GM23338 (cell line): ENCODE measurements around the gene HNRNPM. TPM values are rescaled to one million over a fixed set of nuclear protein-coding genes. Genes with fewer than 3 reads are reported as not detected.

Source experiments
- CREB1 ChIP-seq: fragments of 250-450 bp; sonication (Bioruptor Pico); IDR thresholded peaks from 2 replicates; pipeline ENCODE4 v1.5.0; 2020; ENCODE audit warnings: low read depth, mild to moderate bottlenecking, moderate library complexity
- EZH2phosphoT487 ChIP-seq: fragments of 200-600 bp; sonication (generic); IDR thresholded peaks from one replicate; pipeline ENCODE4 v1.8.1; 2018; ENCODE audit warnings: antibody characterized with exemption; ENCODE audit not compliant: unreplicated experiment
- JUNB ChIP-seq: IDR thresholded peaks from one replicate; pipeline ENCODE4 v1.6.1; 2016; ENCODE audit warnings: antibody characterized with exemption; ENCODE audit not compliant: unreplicated experiment
- NANOG ChIP-seq: IDR thresholded peaks from 2 replicates; pipeline ENCODE4 v1.6.1; 2016; ENCODE audit warnings: antibody characterized with exemption, borderline replicate concordance
- ZNF114 ChIP-seq: fragments of 250-450 bp; sonication (Bioruptor Pico); IDR thresholded peaks from 2 replicates; pipeline ENCODE4 v1.5.0; 2020; ENCODE audit warnings: mild to moderate bottlenecking, moderate library complexity
- ZNF331 ChIP-seq: fragments of 250-450 bp; sonication (Bioruptor Pico); IDR thresholded peaks from 2 replicates; pipeline ENCODE4 v1.5.0; 2020; ENCODE audit warnings: low read depth, mild to moderate bottlenecking, moderate library complexity
- polyA plus RNA-seq: library from polyadenylated mRNA; unstranded; fragments of >200 nt; fragmentation: Nextera tagmentation; extraction: Ambion mirVana; gene quantifications from 2 replicates; pipeline ENCODE4 v1.2.1, GENCODE V29; 2016
- total RNA-seq: library from RNA; depleted of rRNA; stranded (reverse); fragments of >200 nt; shearing (Covaris generic); gene quantifications from 2 replicates; pipeline ENCODE4 v1.2.3, GENCODE V29; 2014
- TF ChIP-seq, protein P1 (sequence below): fragments of 250-450 bp; sonication (Bioruptor Pico); IDR thresholded peaks from 2 replicates; pipeline ENCODE4 v1.5.0; 2020; ENCODE audit warnings: mild to moderate bottlenecking, moderate library complexity
- TF ChIP-seq, protein P2 (sequence below): IDR thresholded peaks from one replicate; pipeline ENCODE4 v1.6.1; 2018; ENCODE audit warnings: antibody characterized with exemption; ENCODE audit not compliant: unreplicated experiment
- TF ChIP-seq, protein P3 (sequence below), 2 experiments: fragments of 200-600 bp in 1 of 2; sonication (generic) in 1 of 2; conservative IDR thresholded peaks; 2 replicates each; pipeline versions ENCODE4 v1.5.1 to v1.6.1; 2016 to 2017; ENCODE audit warnings: antibody characterized with exemption in 2 of 2, low read depth in 2 of 2, mild to moderate bottlenecking in 2 of 2, moderate library complexity in 1 of 2

Gene HNRNPM
- total and polyA plus RNA-seq, 2 experiments from 2014 or later, result 291 to 389 TPM

DNA sequence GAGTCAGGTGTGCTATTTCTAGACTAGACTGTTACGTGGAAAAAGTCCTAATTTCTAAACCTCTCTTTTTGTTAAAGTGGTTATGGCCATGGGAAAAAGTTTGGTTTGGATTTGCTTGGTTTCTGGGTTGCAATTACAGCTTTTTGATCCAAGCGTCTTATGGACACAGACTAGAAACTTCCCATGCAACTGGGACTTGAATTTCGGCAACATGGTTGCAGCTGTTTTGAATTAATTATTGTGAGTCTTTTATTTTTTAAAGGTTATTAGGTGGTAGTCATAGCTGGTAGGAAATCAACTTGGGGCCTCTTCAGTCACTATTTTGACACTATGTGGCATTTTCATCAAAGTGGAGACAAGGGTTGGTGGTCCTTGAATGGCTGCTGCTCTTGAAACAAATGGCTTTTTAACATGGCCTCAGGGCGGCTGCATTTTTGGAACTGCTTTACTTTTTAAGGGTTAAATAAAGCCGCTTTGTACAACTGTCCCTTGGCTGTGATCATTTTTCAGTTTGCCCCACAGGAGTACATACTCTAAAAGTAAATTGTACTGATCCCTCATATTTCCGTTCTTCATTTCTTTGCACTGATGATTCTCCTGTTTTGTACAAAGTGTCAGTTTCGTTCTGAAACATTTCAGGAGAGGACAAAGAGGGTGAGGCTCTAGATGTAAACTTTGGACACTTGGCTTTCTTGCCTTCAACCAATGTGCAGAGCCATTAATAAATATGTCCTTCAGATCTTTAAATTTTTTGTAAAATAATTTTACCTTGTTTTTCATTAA lies 15.9 kb downstream of the HNRNPM start (continued):
- TF ChIP-seq, protein P1, sequence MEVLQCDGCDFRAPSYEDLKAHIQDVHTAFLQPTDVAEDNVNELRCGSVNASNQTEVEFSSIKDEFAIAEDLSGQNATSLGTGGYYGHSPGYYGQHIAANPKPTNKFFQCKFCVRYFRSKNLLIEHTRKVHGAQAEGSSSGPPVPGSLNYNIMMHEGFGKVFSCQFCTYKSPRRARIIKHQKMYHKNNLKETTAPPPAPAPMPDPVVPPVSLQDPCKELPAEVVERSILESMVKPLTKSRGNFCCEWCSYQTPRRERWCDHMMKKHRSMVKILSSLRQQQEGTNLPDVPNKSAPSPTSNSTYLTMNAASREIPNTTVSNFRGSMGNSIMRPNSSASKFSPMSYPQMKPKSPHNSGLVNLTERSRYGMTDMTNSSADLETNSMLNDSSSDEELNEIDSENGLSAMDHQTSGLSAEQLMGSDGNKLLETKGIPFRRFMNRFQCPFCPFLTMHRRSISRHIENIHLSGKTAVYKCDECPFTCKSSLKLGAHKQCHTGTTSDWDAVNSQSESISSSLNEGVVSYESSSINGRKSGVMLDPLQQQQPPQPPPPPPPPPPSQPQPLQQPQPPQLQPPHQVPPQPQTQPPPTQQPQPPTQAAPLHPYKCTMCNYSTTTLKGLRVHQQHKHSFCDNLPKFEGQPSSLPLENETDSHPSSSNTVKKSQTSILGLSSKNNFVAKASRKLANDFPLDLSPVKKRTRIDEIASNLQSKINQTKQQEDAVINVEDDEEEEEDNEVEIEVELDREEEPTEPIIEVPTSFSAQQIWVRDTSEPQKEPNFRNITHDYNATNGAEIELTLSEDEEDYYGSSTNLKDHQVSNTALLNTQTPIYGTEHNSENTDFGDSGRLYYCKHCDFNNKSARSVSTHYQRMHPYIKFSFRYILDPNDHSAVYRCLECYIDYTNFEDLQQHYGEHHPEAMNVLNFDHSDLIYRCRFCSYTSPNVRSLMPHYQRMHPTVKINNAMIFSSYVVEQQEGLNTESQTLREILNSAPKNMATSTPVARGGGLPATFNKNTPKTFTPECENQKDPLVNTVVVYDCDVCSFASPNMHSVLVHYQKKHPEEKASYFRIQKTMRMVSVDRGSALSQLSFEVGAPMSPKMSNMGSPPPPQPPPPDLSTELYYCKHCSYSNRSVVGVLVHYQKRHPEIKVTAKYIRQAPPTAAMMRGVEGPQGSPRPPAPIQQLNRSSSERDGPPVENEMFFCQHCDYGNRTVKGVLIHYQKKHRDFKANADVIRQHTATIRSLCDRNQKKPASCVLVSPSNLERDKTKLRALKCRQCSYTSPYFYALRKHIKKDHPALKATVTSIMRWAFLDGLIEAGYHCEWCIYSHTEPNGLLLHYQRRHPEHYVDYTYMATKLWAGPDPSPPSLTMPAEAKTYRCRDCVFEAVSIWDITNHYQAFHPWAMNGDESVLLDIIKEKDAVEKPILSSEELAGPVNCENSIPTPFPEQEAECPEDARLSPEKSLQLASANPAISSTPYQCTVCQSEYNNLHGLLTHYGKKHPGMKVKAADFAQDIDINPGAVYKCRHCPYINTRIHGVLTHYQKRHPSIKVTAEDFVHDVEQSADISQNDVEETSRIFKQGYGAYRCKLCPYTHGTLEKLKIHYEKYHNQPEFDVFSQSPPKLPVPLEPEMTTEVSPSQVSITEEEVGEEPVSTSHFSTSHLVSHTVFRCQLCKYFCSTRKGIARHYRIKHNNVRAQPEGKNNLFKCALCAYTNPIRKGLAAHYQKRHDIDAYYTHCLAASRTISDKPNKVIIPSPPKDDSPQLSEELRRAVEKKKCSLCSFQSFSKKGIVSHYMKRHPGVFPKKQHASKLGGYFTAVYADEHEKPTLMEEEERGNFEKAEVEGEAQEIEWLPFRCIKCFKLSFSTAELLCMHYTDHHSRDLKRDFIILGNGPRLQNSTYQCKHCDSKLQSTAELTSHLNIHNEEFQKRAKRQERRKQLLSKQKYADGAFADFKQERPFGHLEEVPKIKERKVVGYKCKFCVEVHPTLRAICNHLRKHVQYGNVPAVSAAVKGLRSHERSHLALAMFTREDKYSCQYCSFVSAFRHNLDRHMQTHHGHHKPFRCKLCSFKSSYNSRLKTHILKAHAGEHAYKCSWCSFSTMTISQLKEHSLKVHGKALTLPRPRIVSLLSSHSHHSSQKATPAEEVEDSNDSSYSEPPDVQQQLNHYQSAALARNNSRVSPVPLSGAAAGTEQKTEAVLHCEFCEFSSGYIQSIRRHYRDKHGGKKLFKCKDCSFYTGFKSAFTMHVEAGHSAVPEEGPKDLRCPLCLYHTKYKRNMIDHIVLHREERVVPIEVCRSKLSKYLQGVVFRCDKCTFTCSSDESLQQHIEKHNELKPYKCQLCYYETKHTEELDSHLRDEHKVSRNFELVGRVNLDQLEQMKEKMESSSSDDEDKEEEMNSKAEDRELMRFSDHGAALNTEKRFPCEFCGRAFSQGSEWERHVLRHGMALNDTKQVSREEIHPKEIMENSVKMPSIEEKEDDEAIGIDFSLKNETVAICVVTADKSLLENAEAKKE (CRISPR knock-in tag), result no peak
- TF ChIP-seq, protein P2, sequence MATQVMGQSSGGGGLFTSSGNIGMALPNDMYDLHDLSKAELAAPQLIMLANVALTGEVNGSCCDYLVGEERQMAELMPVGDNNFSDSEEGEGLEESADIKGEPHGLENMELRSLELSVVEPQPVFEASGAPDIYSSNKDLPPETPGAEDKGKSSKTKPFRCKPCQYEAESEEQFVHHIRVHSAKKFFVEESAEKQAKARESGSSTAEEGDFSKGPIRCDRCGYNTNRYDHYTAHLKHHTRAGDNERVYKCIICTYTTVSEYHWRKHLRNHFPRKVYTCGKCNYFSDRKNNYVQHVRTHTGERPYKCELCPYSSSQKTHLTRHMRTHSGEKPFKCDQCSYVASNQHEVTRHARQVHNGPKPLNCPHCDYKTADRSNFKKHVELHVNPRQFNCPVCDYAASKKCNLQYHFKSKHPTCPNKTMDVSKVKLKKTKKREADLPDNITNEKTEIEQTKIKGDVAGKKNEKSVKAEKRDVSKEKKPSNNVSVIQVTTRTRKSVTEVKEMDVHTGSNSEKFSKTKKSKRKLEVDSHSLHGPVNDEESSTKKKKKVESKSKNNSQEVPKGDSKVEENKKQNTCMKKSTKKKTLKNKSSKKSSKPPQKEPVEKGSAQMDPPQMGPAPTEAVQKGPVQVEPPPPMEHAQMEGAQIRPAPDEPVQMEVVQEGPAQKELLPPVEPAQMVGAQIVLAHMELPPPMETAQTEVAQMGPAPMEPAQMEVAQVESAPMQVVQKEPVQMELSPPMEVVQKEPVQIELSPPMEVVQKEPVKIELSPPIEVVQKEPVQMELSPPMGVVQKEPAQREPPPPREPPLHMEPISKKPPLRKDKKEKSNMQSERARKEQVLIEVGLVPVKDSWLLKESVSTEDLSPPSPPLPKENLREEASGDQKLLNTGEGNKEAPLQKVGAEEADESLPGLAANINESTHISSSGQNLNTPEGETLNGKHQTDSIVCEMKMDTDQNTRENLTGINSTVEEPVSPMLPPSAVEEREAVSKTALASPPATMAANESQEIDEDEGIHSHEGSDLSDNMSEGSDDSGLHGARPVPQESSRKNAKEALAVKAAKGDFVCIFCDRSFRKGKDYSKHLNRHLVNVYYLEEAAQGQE, result no peak
- TF ChIP-seq EZH2phosphoT487, result no peak
- TF ChIP-seq NANOG, result no peak
- no peak for TF ChIP-seq JUNB
- no peak for TF ChIP-seq ZNF114 (CRISPR knock-in tag)
- TF ChIP-seq, protein P3, sequence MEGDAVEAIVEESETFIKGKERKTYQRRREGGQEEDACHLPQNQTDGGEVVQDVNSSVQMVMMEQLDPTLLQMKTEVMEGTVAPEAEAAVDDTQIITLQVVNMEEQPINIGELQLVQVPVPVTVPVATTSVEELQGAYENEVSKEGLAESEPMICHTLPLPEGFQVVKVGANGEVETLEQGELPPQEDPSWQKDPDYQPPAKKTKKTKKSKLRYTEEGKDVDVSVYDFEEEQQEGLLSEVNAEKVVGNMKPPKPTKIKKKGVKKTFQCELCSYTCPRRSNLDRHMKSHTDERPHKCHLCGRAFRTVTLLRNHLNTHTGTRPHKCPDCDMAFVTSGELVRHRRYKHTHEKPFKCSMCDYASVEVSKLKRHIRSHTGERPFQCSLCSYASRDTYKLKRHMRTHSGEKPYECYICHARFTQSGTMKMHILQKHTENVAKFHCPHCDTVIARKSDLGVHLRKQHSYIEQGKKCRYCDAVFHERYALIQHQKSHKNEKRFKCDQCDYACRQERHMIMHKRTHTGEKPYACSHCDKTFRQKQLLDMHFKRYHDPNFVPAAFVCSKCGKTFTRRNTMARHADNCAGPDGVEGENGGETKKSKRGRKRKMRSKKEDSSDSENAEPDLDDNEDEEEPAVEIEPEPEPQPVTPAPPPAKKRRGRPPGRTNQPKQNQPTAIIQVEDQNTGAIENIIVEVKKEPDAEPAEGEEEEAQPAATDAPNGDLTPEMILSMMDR (conservative IDR thresholded peaks at IDR 0.05; ENCODE audit: low read depth in 2 of 2), result no peak
- TF ChIP-seq ZNF331 (CRISPR knock-in tag), result no peak
- no peak for TF ChIP-seq CREB1 (CRISPR knock-in tag)
